Measurements from ENCODE around the gene CAT.

The CAT gene

DNA sequence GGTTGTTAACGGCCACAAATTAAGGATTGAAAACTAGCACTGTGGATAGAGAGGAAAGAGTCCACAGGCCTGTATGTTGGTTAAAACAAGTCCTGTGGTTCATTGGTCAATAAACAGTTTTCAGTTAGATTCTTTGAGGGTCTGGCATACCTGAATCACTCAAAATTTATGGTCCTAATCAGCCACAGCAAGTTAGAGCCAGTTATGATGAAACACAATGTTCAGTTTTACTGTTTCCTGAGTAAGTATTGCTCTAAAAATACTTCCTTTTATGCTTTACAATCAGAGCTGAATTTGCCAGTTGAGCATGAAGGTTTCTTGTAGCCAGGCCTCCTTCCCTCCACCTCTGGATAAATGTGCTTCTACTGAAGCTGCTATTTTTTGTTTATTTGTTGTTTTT, 12.9 kb upstream of the CAT start:
- no peak for DNase-seq

DNA sequence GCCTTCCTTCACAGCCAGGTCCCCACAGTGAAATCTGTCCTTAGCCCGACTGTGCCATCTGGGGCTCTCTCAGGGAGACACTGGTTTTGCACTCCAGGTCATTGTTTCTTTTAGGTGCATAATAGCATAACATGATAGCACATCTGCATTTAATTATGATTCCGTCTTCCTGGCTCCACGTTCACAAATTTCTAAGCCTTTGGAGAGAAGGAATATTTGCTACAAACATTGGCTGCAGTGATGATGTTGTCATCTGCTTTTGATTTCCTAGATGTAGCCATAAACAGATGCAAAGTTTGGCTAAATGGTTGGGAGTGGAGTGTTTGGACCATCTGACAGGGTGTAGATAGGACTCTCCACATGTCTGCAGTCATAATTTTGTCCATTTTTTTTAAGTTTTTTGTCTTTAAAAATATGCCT, 12.0 kb upstream of the CAT start:
- no peak for DNase-seq

DNA sequence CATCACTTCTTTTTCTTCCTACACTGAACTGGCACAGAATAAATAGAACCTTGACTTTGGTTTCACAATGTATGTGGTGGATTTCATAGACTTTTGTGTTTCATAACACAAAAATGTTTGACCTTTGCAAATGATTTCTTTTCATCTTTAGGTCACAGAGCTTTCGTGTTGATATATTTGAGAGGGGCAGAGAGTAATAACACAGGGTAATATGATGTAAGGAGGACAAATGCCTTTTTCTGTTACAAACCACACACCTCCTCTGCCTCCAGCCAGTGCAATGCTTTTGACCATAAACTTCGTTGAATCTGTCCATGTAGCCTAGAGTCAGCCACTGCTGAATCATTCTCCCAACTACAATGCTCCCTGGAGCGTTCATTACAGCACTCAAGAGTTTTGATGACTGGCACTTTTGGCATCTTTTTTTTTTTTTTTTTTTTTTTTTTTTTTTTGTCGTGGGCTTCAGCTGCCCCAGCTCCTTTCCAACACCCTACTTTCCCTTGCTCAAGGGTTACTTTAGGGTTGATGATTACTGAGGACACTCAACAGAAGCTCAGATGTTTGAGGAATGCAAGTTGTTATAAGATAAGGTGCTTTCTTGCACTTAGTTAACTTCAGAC, 11.4 kb upstream of the CAT start:
- DNase-seq: no peak

DNA sequence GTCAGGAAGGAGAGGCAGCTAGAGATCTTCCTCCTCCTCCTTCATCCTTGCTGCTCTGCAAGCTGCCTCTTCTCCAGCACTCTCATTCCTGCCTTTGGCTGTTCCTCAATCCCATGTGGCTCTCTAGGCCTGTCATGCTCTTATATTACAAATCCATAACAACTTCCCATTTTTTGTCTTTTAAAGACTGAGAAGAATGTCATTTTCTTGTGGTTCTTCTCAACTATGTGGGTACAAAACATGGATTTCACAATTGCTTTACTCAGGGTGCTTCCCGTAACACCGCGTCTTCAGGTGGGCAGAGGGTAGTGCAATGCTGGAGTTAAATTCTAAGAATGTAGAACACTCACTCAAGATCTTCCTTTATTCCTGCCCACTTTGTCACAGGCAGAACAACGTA, 6.8 kb upstream of the CAT start:
- no peak for DNase-seq

DNA sequence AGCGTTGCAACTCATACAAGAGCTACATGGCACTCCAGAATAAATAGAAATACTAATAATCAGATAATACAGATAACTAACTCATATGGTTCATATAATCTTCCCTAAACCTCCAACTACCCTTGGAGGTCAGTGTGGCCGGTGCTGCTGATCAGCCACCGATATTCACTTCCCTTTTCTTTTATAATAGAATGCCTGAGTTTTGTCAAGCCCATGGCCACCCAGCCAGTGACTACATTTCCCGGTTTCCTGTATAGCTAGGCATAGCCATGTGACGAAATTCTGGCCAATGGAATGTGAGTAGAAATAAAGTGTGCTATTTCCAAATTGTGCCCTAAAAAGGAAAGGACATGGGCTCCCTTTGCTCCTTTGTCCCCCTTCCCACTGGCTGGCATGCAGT, 5.9 kb upstream of the CAT start:
- no peak for DNase-seq

DNA sequence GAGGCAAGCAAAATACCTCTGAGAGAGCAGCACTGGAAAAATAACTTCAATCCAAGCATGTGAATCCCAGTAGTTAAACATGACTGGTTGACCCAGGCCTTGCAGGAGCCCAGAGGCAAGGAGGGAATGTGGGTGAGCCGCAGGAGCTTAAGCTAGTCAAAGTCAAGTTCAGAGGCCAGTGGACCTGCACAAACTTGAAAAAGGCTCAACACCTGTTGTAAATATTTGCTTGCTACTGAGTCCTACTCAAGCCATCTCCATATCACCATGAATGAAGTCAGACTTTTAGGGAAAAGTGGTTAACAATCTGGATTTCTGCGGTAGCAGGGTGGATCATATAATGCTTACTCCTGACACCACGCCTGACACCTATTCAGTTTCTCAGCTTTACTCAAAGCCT, 4.8 kb upstream of the CAT start:
- no peak for DNase-seq

DNA sequence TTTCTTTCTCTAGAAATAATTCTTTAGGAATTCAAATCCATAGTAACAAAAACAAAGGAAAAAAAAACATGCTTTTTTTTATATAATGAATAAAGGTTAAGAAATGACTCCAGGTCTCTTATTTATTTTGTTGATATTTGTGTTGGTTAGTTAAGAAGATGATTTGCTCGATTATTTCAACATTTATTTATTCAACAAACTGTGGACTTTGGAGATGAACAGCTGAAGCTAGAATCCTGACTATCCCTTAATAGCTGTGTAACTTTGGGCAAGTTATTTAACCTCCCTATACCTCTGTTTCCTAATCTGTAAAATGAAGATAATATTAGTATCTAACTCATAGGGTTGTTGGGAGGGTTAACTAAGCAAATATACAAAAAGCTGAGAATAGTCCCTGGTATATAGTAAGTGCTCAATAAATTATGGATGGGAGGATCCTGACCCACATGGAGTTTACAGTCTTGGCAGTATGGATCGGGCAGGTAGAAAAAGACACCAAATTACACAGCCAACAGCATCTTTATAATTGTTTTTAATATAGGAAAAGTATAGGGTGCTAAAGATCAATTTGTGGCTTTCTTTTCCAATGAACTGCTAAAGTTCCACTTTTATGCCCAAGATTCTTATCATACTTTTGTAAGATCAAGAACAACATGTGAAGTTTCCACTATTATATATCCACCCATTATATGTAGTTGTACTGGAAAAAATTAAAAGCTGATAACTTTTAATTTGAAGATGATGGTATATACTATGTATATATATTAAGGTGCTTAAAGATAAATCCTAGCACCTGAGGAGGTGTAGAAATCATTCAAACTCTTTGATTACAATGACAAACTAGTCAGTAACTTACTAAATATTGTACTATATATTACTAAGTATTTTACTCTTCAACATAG, 1.3 kb upstream of the CAT start:
- no peak for DNase-seq

DNA sequence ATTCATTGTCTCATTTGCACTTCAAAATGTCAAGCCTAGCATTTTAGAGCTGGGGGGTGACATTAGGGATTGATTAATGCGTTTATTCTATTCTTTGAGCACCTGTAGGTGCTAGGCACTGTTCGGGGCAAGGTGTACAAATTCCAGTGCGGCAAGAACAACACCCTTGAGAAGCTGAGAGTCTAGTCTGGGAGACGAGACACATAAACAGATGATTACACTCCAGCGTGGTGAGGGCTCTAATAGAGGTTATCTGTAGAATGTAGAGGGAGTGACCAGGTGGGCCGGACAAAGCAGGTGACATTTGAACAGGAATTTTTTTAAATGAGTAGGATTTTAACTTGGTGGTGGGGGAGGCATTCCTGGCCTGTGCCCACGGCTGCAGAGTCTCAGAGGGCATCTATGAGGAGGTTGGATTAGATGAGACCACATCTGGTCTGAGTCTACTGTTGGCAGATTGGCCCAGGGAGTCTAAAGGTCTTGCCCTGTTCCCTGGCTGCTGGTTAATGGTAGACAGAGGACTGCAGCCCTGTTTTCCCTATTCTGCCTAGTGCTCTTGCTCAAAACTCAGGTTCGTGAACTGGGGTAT, 970 bp downstream of the CAT start:
- no peak for DNase-seq

DNA sequence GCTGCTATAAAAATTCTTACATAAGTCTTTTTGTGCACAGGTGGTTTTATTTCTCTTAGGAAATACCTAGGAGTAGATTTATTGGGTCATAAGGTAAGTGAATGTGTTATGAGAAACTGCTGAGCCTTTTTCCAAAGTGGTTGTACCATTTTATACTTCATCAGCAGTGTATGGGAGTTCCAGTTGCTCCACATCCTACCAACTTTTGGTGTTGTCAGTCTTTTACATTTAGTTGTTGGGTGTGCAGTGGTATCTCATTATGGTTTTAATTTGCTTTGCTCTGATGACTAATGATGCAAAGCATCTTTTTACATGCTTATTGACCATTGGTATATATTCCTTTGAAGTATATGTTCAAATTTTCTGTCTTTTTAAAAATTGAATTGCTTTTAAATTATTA, 3.1 kb downstream of the CAT start:
- DNase-seq: no peak

DNA sequence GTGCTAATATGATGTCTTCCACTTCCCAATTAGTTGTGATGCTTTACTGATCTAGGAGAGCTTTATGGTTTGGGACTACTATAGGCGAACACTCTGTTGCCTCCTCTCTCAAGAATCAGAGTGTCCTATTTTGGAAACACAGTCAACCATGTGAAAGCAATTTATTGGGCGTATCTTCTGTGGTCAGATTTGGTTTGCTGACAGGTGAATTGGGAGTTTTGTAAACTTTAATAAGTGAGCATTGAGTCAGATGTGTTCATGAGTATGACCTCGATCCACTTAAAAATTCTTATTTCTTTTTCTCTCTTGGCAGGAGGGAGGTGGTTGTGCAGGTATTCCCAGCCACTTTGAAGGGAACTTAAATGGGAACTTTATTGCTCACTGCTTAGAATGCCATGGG, 4.4 kb downstream of the CAT start:
- no peak for DNase-seq

DNA sequence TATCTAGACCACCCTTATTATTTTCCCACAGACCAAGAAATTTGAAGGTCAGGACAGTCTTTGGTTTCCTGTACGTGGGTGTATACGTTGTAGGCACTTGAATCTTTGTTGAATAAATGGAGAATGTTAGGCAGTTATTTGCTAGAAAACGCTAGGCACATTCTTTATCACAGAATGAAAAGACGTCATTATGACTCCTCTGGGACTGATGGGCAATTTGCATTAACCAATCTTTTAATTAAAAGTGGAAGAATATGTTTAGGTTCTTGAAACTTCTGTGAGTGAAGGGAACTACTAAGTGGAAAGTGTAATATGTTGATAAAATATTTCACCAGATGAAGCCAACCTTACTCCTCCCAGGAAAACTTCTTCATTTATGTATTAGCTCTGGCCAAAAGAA, 5.7 kb downstream of the CAT start:
- no peak for DNase-seq

DNA sequence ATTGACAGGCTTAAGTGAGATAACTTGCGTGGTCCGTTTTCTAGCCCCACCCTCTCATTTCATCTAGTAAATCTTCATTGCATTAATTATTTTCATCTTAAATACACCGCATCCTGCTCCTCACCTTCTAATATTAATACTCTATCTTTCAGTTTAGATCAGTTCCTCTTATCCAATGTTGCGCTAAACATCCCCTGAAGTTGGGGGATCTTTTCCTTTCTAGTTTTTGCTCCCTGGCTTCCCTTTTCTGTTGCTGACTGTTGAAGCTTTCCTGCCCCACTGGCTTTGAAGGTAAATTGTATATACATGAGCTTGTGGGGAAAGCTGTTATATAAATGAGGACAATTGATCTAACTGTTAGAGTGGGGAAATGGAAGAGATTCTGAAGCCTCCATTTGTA, 7.2 kb downstream of the CAT start:
- DNase-seq: no peak

DNA sequence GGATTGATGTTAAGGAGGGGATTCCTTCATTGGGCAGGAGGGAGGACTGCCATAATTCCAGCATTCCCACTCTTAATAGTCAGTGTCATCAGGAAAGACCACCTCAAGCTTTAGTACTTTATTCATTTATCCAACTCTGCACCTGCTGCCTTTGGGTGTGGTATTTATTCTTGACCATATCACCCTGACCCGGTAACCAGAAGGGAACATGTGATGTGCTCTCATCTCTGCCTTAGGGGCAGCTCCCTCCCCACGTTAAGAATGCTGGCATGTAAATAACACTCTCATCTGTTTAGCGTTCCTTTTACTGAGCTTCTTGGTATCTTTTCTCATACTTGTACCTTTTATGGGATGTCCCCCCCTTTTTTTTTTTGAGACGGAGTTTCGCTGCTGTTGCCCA, 7.7 kb downstream of the CAT start:
- DNase-seq: no peak

DNA sequence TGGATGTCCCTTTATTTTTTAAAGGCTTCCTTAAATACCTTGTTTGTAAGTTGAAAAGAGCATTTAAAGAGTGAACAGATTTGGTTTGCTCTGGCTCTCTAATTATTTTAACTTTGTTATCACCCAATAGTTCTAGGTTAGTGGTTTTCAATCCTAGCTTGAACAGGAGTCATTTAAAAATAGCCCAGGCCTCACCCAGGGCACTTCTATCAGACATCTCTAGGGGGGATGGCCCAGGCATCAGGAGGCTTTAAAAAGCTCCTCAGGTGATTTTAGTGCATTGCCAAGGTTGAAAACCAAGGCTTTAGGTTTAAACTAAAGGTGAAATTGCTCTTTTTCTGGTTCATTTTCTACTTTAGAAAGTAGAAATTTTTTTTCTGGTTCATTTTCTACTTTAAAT, 8.3 kb downstream of the CAT start:
- no peak for DNase-seq

DNA sequence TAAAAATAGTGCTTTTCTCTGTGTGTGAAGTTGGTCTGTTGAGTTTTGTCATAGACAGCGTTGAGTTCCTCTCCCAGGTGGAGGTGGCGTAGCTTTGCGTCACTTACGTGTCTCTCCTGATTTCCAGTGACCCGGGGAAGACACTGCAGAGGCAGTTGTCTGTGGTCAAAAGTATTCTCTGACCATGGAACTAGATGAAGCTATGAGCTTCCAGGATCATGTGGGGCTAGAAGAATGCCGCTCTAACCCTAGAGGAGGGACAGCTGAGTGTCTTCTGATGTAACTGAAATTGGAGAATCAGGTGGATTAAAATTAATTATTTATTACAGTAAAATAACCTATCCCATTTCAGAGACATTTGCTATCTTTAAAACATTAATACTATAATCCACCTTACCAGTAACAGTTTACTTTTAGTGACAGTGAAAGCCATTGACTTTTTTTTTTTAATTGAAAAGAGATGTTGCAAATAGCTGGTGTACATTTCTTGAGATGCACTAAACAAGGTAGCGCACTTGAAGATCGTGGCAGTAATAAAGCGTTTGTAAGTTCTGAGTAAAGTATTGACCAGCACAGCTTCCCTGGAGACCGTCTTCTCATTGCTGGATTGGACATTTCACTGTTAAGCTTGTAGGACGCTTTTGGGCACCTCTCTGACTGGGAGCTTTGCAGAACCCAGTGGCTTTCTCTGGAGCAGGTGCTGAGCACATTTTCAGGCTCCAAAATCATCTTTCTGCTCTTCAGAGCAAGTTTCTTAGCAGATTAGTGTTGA, 9.7 kb downstream of the CAT start:
- no peak for DNase-seq

DNA sequence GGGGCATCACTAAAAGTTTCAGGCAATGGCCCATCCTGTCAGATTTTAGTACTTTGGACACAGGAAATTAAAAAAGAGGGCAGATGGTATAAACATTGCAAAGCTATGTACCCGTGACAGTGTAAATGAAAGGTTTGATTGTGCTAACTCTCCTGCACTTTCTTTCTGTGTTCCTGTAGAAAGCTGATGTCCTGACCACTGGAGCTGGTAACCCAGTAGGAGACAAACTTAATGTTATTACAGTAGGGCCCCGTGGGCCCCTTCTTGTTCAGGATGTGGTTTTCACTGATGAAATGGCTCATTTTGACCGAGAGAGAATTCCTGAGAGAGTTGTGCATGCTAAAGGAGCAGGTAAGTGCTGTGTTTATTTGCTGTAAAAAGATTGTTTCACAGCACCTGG, 10.3 kb downstream of the CAT start:
- DNase-seq: no peak

DNA sequence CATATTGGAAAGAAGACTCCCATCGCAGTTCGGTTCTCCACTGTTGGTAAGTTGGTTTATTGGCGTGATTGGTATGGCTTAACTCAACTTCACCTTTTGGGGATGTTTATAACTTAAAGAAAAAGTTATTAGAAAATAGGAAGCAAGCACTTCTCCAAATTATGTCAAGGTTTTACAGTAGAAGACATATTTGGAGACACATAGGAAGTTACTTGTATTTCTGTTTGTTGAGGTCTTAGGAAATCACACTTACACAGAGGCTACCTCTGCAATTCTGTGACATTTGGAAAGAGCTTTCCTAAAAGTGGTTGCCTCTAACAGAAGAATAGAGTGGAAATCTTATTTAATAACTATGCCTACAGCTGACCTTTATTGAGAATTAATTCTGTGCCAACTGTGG, 12.3 kb downstream of the CAT start:
- DNase-seq: no peak

DNA sequence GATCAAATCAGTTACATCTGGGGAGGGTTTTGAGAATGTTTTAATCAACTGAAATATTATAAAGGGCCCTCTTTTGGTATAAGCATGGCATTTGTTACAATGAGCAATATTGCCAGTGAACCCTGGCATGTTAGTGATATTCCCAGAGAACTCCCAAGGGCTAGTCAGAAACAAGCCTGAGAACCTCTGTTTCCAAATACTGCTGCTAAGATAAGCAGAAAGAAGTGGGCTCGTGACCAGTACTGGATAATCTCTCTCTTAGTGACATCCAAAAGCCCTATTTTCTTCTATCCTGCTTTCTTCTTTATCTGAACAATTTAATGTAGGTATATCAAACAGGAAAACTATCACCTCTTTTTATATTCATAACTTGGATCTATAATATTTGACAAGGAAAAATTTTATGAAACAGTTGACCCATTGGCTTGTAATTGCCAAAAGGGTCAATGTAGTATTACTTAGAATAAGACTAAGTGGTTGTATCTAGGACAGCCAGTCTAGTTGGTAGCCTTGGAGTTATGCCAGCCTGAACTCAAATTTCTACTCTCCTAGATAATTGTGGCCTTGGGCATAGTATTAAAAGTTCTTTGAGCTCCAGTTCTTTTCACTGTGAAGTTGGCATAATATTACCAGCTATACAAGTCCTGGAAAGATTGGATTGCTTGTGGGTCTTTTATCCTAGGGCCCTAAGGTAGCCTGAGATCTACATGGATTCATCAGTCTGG, 15.7 kb downstream of the CAT start:
- DNase-seq: no peak

DNA sequence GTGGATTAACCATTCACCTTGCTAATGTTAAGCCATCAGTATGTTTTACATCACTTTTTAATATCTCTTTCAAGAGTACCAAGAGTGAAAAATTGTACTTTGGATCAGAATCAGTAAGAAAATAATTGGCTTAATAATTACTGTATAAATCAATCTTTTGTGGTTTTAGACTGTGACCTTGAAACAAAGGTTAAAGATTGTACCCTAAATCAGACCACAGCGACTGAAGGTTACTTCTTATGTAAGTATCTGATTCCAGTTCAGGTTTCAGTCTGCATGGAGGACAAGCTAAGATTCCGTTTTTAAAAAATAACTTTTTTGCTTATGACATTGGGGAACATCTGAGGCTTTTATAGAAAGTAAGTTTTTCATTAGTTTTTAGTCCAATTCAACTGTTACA, 18.9 kb downstream of the CAT start:
- DNase-seq: no peak

DNA sequence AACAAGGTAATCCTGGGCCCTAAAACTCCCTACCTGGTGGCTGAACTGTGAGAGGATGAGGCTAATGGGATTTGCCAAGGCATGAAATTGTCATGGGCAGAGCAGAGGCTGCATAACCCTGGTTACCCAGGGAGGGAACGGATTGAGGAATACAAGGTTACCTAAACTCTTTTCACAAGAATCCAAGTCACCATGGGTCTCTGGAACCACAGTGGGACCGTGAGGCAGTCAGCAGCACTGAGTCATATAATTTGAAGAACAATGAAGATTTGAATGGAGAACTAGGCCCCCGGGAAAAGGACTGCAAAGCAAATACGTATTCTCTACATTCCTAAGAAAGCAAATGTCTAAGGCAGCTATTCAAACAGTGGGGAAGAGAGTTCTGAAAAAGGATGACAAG, 19.8 kb downstream of the CAT start:
- no peak for DNase-seq

DNA sequence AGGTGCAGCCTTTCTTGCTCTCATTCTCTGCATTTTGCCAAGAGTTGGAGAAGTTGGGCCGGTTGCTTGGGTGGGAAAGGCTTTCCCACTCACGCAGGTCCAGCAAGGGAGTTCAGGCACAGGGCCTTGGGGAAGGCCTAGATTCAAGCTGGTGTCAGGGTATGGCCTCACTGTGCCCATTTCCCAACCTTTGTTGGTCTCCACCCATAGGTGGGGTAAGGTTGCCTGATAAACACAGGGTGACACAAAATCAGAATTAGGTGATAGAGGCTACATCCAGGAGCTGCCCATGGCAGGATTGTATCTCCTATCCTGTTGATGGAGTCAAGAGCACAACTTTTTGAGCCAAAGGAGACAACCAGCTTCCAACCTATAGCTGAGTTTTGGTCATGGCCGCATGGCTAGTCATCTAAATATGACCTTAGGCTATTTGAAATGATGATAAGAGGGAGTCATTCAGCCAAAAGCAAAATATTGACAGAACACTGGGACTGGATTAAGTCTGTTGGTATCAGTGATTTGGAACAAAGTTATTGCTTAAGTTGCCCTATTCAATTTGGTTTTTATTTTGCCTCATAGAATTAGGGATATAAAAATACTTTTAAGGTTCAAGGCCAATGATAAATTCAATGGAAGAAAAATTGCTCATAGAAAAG, 20.9 kb downstream of the CAT start:
- no peak for DNase-seq

DNA sequence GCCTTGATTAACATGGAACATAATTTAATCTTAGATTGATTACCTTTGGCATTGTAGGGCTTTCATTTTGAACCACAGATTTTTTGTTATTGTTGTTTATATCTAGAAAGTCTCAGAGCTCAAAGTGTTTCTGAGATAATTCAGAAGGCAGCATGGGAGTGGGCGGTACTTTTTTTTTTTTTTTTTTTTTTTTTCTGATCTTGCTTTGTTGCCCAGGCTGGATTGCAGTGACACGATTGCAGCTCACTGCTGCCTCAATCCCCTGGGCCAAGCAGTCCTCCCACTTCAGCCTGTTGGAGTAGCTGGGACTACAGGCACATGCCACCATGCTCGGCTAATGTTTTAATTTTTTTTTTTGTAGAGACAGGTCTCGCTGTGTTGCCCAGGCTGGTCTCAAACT, 21.5 kb downstream of the CAT start:
- no peak for DNase-seq

All from activated gamma-delta T cell (primary cell).